Measurements from ENCODE around the gene OIP5. TPM values are rescaled to one million over a fixed set of nuclear protein-coding genes. Genes with fewer than 3 reads are reported as not detected.

OIP5 gene
- total RNA-seq (0.94 TPM), polyA plus RNA-seq (ENCODE audit: insufficient read depth, low read depth, low replicate concordance) (not detected)
- long read RNA-seq, donor 1, transcript OIP5-201 (5 exons, 1,236 nt), result major isoform, 6 of 7 reads
- long read RNA-seq, donor 1, partial matches to known transcripts, result 0 of 7 reads
- long read RNA-seq, donor 1, other reads (novel, unspliced or antisense), result 0 of 7 reads
- long read RNA-seq, donor 2, partial matches to known transcripts, result 109 of 119 reads
- long read RNA-seq, donor 2, other reads (novel, unspliced or antisense), result 5 of 119 reads
- long read RNA-seq, donor 3, partial matches to known transcripts, result 37 of 44 reads
- long read RNA-seq, donor 3, other reads (novel, unspliced or antisense), result 6 of 44 reads
- long read RNA-seq, donor 4, partial matches to known transcripts, result 0 of 2 reads
- long read RNA-seq, donor 4, other reads (novel, unspliced or antisense), result 0 of 2 reads
- long read RNA-seq, donor 5, result 0 reads
- long read RNA-seq, donor 6, transcript OIP5-201 (5 exons, 1,236 nt), result major isoform, 5 of 5 reads
- long read RNA-seq, donor 6, partial matches to known transcripts, result 0 of 5 reads
- long read RNA-seq, donor 6, other reads (novel, unspliced or antisense), result 0 of 5 reads
- long read RNA-seq, donor 7, partial matches to known transcripts, result 0 of 1 reads
- long read RNA-seq, donor 7, other reads (novel, unspliced or antisense), result 1 of 1 reads
- long read RNA-seq, donor 8, partial matches to known transcripts, result 78 of 109 reads
- long read RNA-seq, donor 8, other reads (novel, unspliced or antisense), result 29 of 109 reads
- long read RNA-seq, donor 9, partial matches to known transcripts, result 0 of 1 reads
- long read RNA-seq, donor 9, other reads (novel, unspliced or antisense), result 0 of 1 reads
- long read RNA-seq, donor 10, partial matches to known transcripts, result 0 of 2 reads
- long read RNA-seq, donor 10, other reads (novel, unspliced or antisense), result 0 of 2 reads

- peak within 1 kb of the TSS; percentile 11 to 55 for H3K27ac ChIP-seq (ENCODE audit: low read depth in 2 of 2, low read length in 2 of 2)
Measured at GRCh38 chr15:41332194-41333025, at the start of gene OIP5, which contains the start of gene NUSAP1. TSS of gene OIP5 (minus strand) at chr15:41332591. CDS start at chr15:41332561, 30 bp downstream. TSS of gene NUSAP1 (plus strand) at chr15:41332881. CDS start at chr15:41332958, 77 bp downstream.

GRCh38 chr15:41377978-41378377, 45.6 kb upstream of the OIP5 start:
- DNase-seq (no peak), FAIRE-seq (no peak)
- no peak overlapping the region for H3K9ac ChIP-seq (ENCODE audit: low read length in 3 of 3)
- H3K4me1 ChIP-seq (ENCODE audit: control insufficient read depth in 2 of 3, insufficient read depth in 2 of 3, low read depth in 1 of 3, low read length in 3 of 3), result no peaks in the 10 kb centered on the region
- H3K9me3 ChIP-seq (ENCODE audit: control insufficient read depth in 2 of 3, insufficient read depth in 1 of 3, low read length in 3 of 3), result no peaks in the 10 kb centered on the region
- no peak overlapping the region for H3K4me3 ChIP-seq (ENCODE audit: low read length in 3 of 3)
- no peak for TF ChIP-seq CTCF (IDR thresholded peaks at IDR 0.05; ENCODE audit: borderline replicate concordance, extremely low read depth, insufficient read depth)
- no peaks in the 10 kb centered on the region for H3K36me3 ChIP-seq (ENCODE audit: control insufficient read depth in 2 of 3, insufficient read depth in 3 of 3, low read length in 3 of 3)
- intact Hi-C loops (cut with DNase I), result no loop called here
- H3K27me3 ChIP-seq (ENCODE audit: control insufficient read depth, insufficient read depth, low read length), result no peaks in the 10 kb centered on the region
- H3K27ac ChIP-seq (ENCODE audit: low read depth in 2 of 2, low read length in 2 of 2), result no peak overlapping the region

More at GRCh38 chr15:41332194-41333025, at the start of gene OIP5, which contains the start of gene NUSAP1:
- peak; percentile 98 for FAIRE-seq
- peak within 1 kb of the TSS; percentile 38 to 70 (median 61) for H3K9ac ChIP-seq (ENCODE audit: low read length in 3 of 3)
- H3K36me3 ChIP-seq (ENCODE audit: control insufficient read depth in 2 of 3, insufficient read depth in 3 of 3, low read length in 3 of 3), result no peaks in the 10 kb centered on the region
- TF ChIP-seq CTCF (IDR thresholded peaks at IDR 0.05; ENCODE audit: borderline replicate concordance, extremely low read depth, insufficient read depth), result no peak
- peak; percentile 99 to 100 (median 99) for DNase-seq
- H3K9me3 ChIP-seq (ENCODE audit: control insufficient read depth in 2 of 3, insufficient read depth in 1 of 3, low read length in 3 of 3), result no peaks in the 10 kb centered on the region
- H3K4me1 ChIP-seq (ENCODE audit: control insufficient read depth in 2 of 3, insufficient read depth in 2 of 3, low read depth in 1 of 3, low read length in 3 of 3), result peaks cover 0 to 6% (median 5%) of the 10 kb centered on the region in 3 donors
- intact Hi-C loops (cut with DNase I), result no loop called here
- no peaks in the 10 kb centered on the region for H3K27me3 ChIP-seq (ENCODE audit: control insufficient read depth, insufficient read depth, low read length)
- H3K4me3 ChIP-seq (ENCODE audit: low read length in 3 of 3), result peak within 1 kb of the TSS; percentile 82 to 95 (median 85)

GRCh38 chr15:41367418-41367817, 35.0 kb upstream of the OIP5 start:
- no peak for FAIRE-seq
- peaks cover 0 to under 1% (median 0%) of the 10 kb centered on the region in 3 donors for H3K36me3 ChIP-seq (ENCODE audit: control insufficient read depth in 2 of 3, insufficient read depth in 3 of 3, low read length in 3 of 3)
- no peaks in the 10 kb centered on the region for H3K9me3 ChIP-seq (ENCODE audit: control insufficient read depth in 2 of 3, insufficient read depth in 1 of 3, low read length in 3 of 3)
- no peaks in the 10 kb centered on the region for H3K27me3 ChIP-seq (ENCODE audit: control insufficient read depth, insufficient read depth, low read length)
- no peak overlapping the region for H3K4me3 ChIP-seq (ENCODE audit: low read length in 3 of 3)
- no peak for DNase-seq
- H3K4me1 ChIP-seq (ENCODE audit: control insufficient read depth in 2 of 3, insufficient read depth in 2 of 3, low read depth in 1 of 3, low read length in 3 of 3), result no peaks in the 10 kb centered on the region
- H3K9ac ChIP-seq (ENCODE audit: low read length in 3 of 3), result no peak overlapping the region
- intact Hi-C loops (cut with DNase I), result no loop called here
- no peak for TF ChIP-seq CTCF (IDR thresholded peaks at IDR 0.05; ENCODE audit: borderline replicate concordance, extremely low read depth, insufficient read depth)
- no peak overlapping the region for H3K27ac ChIP-seq (ENCODE audit: low read depth in 2 of 2, low read length in 2 of 2)
